HEK293 (cell line): ENCODE results near the gene SPPL2C.

ENCODE experiments used
- KLF9 ChIP-seq: fragments of 450-650 bp; formaldehyde crosslinking; IDR thresholded peaks from 2 replicates; pipeline ENCODE4 v1.5.1; 2016; ENCODE audit warnings: missing biosample characterization, missing genetic modification characterization, low read depth
- MEIS1 ChIP-seq: sonication (generic); formaldehyde crosslinking; IDR thresholded peaks from 2 replicates; pipeline ENCODE4 v1.8.1; 2022; ENCODE audit warnings: missing genetic modification reagents, mild to moderate bottlenecking, borderline replicate concordance
- ZBTB21 ChIP-seq: fragments of 450-650 bp; formaldehyde crosslinking; IDR thresholded peaks from 2 replicates; pipeline ENCODE4 v1.5.1; 2017; ENCODE audit warnings: missing biosample characterization, missing genetic modification characterization
- ZFHX2 ChIP-seq: fragments of 450-650 bp; formaldehyde crosslinking; conservative IDR thresholded peaks from 2 replicates; pipeline ENCODE4 v1.5.1; 2016; ENCODE audit warnings: missing biosample characterization, missing genetic modification characterization
- ZNF132 ChIP-seq: fragments of 450-650 bp; formaldehyde crosslinking; IDR thresholded peaks from 2 replicates; pipeline ENCODE4 v1.5.1; 2017; ENCODE audit warnings: missing biosample characterization, missing genetic modification characterization, borderline replicate concordance
- ZNF335 ChIP-seq: fragments of 450-650 bp; formaldehyde crosslinking; conservative IDR thresholded peaks from 2 replicates; pipeline ENCODE4 v1.5.1; 2016; ENCODE audit warnings: missing biosample characterization, missing genetic modification characterization
- ZNF664 ChIP-seq: fragments of 450-650 bp; formaldehyde crosslinking; IDR thresholded peaks from 2 replicates; pipeline ENCODE4 v1.5.1; 2016; ENCODE audit warnings: missing biosample characterization, missing genetic modification characterization
- ZNF747 ChIP-seq: fragments of 450-650 bp; formaldehyde crosslinking; IDR thresholded peaks from 2 replicates; pipeline ENCODE4 v1.5.1; 2016; ENCODE audit warnings: missing biosample characterization, missing genetic modification characterization
- TF ChIP-seq, protein P1 (sequence below): fragments of 450-650 bp; formaldehyde crosslinking; IDR thresholded peaks from 2 replicates; pipeline ENCODE4 v1.5.1; 2016; ENCODE audit warnings: missing biosample characterization, missing genetic modification characterization
- TF ChIP-seq, protein P2 (sequence below): fragments of 450-650 bp; formaldehyde crosslinking; IDR thresholded peaks from 2 replicates; pipeline ENCODE4; 2016; ENCODE audit warnings: missing biosample characterization, missing genetic modification characterization
- TF ChIP-seq, protein P3 (sequence below): fragments of 450-650 bp; formaldehyde crosslinking; IDR thresholded peaks from 2 replicates; pipeline ENCODE4 v1.5.1; 2016; ENCODE audit warnings: missing biosample characterization, missing genetic modification characterization
- TF ChIP-seq, protein P4 (sequence below): fragments of 450-650 bp; formaldehyde crosslinking; IDR thresholded peaks from 2 replicates; pipeline ENCODE4 v1.5.1; 2016; ENCODE audit warnings: missing biosample characterization, missing genetic modification characterization

DNA sequence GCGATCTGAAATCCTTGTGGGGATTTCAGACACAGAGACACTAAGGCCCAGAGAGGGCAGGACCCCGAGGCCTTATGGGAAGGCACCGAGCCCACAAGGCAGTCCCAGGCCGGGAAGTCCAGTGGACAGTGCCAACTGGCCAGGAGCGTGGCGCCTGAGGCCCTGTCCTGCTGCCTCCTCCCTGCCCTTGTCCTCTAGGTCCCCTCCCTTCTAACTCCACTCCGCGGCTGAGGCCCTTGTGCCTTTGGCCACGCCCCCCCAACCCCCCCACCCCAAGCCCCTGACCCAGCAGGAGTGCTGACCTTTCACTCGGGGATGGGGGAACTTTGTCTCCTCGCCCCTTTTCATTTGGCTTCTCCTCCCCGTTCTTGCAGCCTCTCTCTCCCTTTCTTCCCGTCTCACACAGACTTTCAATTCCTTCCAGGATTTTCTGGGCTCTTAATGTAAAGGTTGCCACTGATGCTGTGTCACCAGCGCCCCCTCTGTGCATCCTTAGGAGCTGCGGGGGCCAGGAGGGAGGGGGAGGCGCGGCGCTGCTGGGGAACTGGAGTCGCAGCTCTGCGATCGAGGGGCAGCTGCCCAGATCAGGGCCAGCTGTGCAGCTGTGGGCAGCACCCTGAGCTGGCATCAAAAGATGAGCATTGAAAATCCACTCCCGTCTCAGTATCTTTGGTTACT, 31.5 kb upstream of the SPPL2C start:
- TF ChIP-seq ZFHX2 (tag by site-specific recombination) (no peak), ZNF747 (tag by site-specific recombination) (no peak), ZBTB21 (tag by site-specific recombination) (no peak), ZNF335 (tag by site-specific recombination) (no peak), ZNF132 (tag by site-specific recombination) (no peak), KLF9 (tag by site-specific recombination) (no peak), ZNF664 (tag by site-specific recombination) (no peak), MEIS1 (CRISPR knock-in tag) (no peak)
- TF ChIP-seq, protein P1, sequence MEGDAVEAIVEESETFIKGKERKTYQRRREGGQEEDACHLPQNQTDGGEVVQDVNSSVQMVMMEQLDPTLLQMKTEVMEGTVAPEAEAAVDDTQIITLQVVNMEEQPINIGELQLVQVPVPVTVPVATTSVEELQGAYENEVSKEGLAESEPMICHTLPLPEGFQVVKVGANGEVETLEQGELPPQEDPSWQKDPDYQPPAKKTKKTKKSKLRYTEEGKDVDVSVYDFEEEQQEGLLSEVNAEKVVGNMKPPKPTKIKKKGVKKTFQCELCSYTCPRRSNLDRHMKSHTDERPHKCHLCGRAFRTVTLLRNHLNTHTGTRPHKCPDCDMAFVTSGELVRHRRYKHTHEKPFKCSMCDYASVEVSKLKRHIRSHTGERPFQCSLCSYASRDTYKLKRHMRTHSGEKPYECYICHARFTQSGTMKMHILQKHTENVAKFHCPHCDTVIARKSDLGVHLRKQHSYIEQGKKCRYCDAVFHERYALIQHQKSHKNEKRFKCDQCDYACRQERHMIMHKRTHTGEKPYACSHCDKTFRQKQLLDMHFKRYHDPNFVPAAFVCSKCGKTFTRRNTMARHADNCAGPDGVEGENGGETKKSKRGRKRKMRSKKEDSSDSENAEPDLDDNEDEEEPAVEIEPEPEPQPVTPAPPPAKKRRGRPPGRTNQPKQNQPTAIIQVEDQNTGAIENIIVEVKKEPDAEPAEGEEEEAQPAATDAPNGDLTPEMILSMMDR (tag by site-specific recombination), result no peak
- TF ChIP-seq, protein P2, sequence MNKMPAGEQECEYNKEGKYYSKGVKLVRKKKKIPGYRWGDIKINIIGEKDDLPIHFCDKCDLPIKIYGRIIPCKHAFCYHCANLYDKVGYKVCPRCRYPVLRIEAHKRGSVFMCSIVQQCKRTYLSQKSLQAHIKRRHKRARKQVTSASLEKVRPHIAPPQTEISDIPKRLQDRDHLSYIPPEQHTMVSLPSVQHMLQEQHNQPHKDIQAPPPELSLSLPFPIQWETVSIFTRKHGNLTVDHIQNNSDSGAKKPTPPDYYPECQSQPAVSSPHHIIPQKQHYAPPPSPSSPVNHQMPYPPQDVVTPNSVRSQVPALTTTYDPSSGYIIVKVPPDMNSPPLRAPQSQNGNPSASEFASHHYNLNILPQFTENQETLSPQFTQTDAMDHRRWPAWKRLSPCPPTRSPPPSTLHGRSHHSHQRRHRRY, result no peak
- TF ChIP-seq, protein P3, sequence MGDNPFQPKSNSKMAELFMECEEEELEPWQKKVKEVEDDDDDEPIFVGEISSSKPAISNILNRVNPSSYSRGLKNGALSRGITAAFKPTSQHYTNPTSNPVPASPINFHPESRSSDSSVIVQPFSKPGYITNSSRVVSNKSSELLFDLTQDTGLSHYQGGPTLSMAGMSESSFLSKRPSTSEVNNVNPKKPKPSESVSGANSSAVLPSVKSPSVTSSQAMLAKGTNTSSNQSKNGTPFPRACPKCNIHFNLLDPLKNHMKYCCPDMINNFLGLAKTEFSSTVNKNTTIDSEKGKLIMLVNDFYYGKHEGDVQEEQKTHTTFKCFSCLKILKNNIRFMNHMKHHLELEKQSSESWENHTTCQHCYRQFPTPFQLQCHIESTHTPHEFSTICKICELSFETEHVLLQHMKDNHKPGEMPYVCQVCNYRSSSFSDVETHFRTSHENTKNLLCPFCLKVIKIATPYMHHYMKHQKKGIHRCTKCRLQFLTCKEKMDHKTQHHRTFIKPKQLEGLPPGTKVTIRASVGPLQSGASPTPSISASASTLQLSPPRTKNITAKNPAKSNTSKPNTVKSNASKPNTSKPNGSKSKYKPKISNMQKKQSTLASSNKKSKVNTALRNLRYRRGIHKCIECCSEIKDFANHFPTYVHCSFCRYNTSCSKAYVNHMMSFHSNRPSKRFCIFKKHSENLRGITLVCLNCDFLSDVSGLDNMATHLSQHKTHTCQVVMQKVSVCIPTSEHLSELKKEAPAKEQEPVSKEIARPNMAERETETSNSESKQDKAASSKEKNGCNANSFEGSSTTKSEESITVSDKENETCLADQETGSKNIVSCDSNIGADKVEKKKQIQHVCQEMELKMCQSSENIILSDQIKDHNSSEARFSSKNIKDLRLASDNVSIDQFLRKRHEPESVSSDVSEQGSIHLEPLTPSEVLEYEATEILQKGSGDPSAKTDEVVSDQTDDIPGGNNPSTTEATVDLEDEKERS (tag by site-specific recombination), result no peak
- TF ChIP-seq, protein P4, sequence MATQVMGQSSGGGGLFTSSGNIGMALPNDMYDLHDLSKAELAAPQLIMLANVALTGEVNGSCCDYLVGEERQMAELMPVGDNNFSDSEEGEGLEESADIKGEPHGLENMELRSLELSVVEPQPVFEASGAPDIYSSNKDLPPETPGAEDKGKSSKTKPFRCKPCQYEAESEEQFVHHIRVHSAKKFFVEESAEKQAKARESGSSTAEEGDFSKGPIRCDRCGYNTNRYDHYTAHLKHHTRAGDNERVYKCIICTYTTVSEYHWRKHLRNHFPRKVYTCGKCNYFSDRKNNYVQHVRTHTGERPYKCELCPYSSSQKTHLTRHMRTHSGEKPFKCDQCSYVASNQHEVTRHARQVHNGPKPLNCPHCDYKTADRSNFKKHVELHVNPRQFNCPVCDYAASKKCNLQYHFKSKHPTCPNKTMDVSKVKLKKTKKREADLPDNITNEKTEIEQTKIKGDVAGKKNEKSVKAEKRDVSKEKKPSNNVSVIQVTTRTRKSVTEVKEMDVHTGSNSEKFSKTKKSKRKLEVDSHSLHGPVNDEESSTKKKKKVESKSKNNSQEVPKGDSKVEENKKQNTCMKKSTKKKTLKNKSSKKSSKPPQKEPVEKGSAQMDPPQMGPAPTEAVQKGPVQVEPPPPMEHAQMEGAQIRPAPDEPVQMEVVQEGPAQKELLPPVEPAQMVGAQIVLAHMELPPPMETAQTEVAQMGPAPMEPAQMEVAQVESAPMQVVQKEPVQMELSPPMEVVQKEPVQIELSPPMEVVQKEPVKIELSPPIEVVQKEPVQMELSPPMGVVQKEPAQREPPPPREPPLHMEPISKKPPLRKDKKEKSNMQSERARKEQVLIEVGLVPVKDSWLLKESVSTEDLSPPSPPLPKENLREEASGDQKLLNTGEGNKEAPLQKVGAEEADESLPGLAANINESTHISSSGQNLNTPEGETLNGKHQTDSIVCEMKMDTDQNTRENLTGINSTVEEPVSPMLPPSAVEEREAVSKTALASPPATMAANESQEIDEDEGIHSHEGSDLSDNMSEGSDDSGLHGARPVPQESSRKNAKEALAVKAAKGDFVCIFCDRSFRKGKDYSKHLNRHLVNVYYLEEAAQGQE (tag by site-specific recombination), result no peak
